K562 (cell line): Measurements from ENCODE around the gene GALM. TPM values are rescaled to one million over a fixed set of nuclear protein-coding genes. Genes with fewer than 3 reads are reported as not detected.

Source experiments
- CTBP1 ChIP-seq: fragments of 450-650 bp; IDR thresholded peaks from 2 replicates; pipeline ENCODE4 v1.6.1; 2016; ENCODE audit warnings: borderline replicate concordance
- EP400 ChIP-seq: fragments of 450-650 bp; IDR thresholded peaks from 2 replicates; pipeline ENCODE4 v1.6.1; 2017; ENCODE audit warnings: antibody characterized with exemption, mild to moderate bottlenecking, moderate library complexity
- NFE2 ChIP-seq: IDR thresholded peaks from 2 replicates; pipeline ENCODE4 v1.6.1; 2014; ENCODE audit warnings: antibody characterized with exemption, low read depth
- NR1H2 ChIP-seq: sonication (generic); formaldehyde crosslinking; IDR thresholded peaks from 2 replicates; pipeline ENCODE4 v1.4.0; 2020; ENCODE audit warnings: mild to moderate bottlenecking, missing genetic modification reagents
- ZNF212 ChIP-seq: fragments of 450-650 bp; formaldehyde crosslinking; IDR thresholded peaks from 2 replicates; pipeline ENCODE4 v1.4.0; 2020; ENCODE audit warnings: mild to moderate bottlenecking
- ZSCAN32 ChIP-seq: fragments of 450-650 bp; formaldehyde crosslinking; IDR thresholded peaks from 2 replicates; pipeline ENCODE4 v1.4.0; 2020; ENCODE audit warnings: mild to moderate bottlenecking, moderate library complexity
- polyA plus RNA-seq, 8 experiments: library from polyadenylated mRNA; depleted of rRNA in 4 of 8; stranded (reverse) in 5 of 8; unstranded in 3 of 8; fragments of >200 nt; fragmentation: Nextera tagmentation in 2 of 8; fragmentation: Illumina TruSeq in 1 of 8; extraction: Ambion mirVana in 2 of 8; extraction: Trizol in 1 of 8; gene quantifications; 2 replicates each; pipeline versions ENCODE4 v1.2.1 to v1.2.3, GENCODE V29; 2011 to 2014; ENCODE audit warnings: inconsistent platforms in 1 of 8, missing spikeins in 1 of 8
- total RNA-seq, 7 experiments: library from RNA; depleted of rRNA in 6 of 7; stranded (reverse); fragments of >200 nt in 6 of 7; fragmentation: Illumina TruSeq in 2 of 7; extraction: Trizol in 2 of 7; gene quantifications; 2 replicates each; pipeline versions ENCODE4 v1.2.1 to v1.2.3, GENCODE V29; 2011 to 2021; ENCODE audit warnings: low replicate concordance in 1 of 7
- TF ChIP-seq, protein P1 (sequence below): fragments of 150-350 bp; IDR thresholded peaks from 2 replicates; pipeline ENCODE4 v1.6.1; 2014; ENCODE audit warnings: low read depth, mild to moderate bottlenecking, low read length, borderline replicate concordance
- TF ChIP-seq, protein P2 (sequence below): fragments of 250-450 bp; sonication (Bioruptor Pico); IDR thresholded peaks from 2 replicates; pipeline ENCODE4 v1.4.0; 2020; ENCODE audit warnings: mild to moderate bottlenecking, moderate library complexity

The GALM gene
- total and polyA plus RNA-seq, 9 of the 15 experiments (the other 6 are each of a cell fraction or from before 2014, with no cell fraction given) = 22.1 to 51.7 (median 27.9) TPM

DNA sequence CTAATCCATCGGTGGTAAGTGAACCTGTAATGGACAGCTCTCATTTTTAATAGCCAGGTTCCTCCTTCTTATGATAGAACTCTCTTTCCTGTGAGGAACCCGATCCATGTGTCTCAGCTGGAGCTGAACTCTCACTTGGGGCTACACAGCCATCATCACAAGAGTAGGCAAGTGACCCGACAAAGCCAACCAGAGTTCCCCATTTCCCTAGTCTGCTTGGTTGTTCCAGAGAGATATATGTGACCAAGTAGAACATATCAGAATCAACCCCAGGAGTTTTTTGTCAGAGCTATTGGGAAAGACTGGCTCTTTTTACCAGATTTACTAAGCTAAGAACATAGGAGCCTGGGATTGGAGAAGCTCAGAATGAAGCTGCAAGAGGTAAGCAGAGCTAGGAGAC, 48.6 kb upstream of the GALM start (continued):
- no peak for TF ChIP-seq CTBP1
- no peak for TF ChIP-seq ZNF212 (CRISPR knock-in tag)
- TF ChIP-seq NFE2 = no peak
- no peak for TF ChIP-seq NR1H2 (CRISPR knock-in tag)
- TF ChIP-seq, protein P1, sequence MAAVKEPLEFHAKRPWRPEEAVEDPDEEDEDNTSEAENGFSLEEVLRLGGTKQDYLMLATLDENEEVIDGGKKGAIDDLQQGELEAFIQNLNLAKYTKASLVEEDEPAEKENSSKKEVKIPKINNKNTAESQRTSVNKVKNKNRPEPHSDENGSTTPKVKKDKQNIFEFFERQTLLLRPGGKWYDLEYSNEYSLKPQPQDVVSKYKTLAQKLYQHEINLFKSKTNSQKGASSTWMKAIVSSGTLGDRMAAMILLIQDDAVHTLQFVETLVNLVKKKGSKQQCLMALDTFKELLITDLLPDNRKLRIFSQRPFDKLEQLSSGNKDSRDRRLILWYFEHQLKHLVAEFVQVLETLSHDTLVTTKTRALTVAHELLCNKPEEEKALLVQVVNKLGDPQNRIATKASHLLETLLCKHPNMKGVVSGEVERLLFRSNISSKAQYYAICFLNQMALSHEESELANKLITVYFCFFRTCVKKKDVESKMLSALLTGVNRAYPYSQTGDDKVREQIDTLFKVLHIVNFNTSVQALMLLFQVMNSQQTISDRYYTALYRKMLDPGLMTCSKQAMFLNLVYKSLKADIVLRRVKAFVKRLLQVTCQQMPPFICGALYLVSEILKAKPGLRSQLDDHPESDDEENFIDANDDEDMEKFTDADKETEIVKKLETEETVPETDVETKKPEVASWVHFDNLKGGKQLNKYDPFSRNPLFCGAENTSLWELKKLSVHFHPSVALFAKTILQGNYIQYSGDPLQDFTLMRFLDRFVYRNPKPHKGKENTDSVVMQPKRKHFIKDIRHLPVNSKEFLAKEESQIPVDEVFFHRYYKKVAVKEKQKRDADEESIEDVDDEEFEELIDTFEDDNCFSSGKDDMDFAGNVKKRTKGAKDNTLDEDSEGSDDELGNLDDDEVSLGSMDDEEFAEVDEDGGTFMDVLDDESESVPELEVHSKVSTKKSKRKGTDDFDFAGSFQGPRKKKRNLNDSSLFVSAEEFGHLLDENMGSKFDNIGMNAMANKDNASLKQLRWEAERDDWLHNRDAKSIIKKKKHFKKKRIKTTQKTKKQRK = no peak
- TF ChIP-seq, protein P2, sequence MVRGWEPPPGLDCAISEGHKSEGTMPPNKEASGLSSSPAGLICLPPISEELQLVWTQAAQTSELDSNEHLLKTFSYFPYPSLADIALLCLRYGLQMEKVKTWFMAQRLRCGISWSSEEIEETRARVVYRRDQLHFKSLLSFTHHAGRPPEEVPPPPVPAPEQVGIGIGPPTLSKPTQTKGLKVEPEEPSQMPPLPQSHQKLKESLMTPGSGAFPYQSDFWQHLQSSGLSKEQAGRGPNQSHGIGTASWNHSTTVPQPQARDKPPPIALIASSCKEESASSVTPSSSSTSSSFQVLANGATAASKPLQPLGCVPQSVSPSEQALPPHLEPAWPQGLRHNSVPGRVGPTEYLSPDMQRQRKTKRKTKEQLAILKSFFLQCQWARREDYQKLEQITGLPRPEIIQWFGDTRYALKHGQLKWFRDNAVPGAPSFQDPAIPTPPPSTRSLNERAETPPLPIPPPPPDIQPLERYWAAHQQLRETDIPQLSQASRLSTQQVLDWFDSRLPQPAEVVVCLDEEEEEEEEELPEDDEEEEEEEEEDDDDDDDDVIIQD = no peak
- no peak for TF ChIP-seq ZSCAN32 (CRISPR knock-in tag)
- no peak for TF ChIP-seq EP400
- TF ChIP-seq, all 486 proteins: peak for 0
